GM19395 (cell line): ENCODE data around the gene STMN3.

ENCODE experiments used
- ATAC-seq: cut with Tn5 transposase; IDR thresholded peaks from one replicate; pipeline ENCODE4 v1.9.1; 2021; ENCODE audit warnings: mild to moderate bottlenecking, moderate library complexity; ENCODE audit not compliant: unreplicated experiment

Gene STMN3

GRCh38 chr20:63591147-63591533 lies 62.1 kb downstream of the STMN3 start:
- ATAC-seq = no peak

GRCh38 chr20:63590218-63591146 lies 62.7 kb downstream of the STMN3 start:
- no peak for ATAC-seq
